OCI-LY3 (cell line): ENCODE results near the gene AGPAT3.

ENCODE experiments used
- CTCF ChIP-seq: fragments of 200-600, 300-600 bp; sonication (generic); IDR thresholded peaks from 2 replicates; pipeline ENCODE4 v1.5.1; 2014; ENCODE audit warnings: antibody characterized with exemption, low read length, low read depth
- EZH2phosphoT487 ChIP-seq: fragments of 200-600 bp; shearing (Covaris generic); IDR thresholded peaks from 2 replicates; pipeline ENCODE4 v1.6.1; 2018; ENCODE audit warnings: antibody characterized with exemption, mixed run types, low read depth

- no peak for TF ChIP-seq CTCF
- no peak for TF ChIP-seq EZH2phosphoT487
Measured at GRCh38 chr21:43981151-43981870, 116.3 kb downstream of the AGPAT3 start.
